ENCODE measurements around the gene FCN2.

The FCN2 gene

GRCh38 chr9:134887219-134887618 lies 6.6 kb downstream of the FCN2 start:
- Histone ChIP-seq H3K27ac (ENCODE audit: low read depth, low read length) (no peak overlapping the region), H3K4me3 (ENCODE audit: low read depth in 1 of 5, low read length in 5 of 5) (no peak overlapping the region), H3K4me1 (ENCODE audit: control insufficient read depth in 5 of 5, insufficient read depth in 5 of 5, low read length in 5 of 5) (peaks cover 0 to 13% (median 0%) of the 10 kb centered on the region in 5 donors), H3K36me3 (ENCODE audit: control insufficient read depth in 5 of 5, insufficient read depth in 5 of 5, low read length in 5 of 5) (peaks cover 0 to 4% (median 0%) of the 10 kb centered on the region in 5 donors), H3K9me3 (ENCODE audit: control insufficient read depth in 5 of 5, low read length in 5 of 5) (no peaks in the 10 kb centered on the region), H3K9ac (ENCODE audit: low read length in 5 of 5) (no peak overlapping the region), H3K27me3 (ENCODE audit: control insufficient read depth in 5 of 5, insufficient read depth in 4 of 5, low read length in 5 of 5) (peaks cover 0 to 6% (median 0%) of the 10 kb centered on the region in 5 donors)

GRCh38 chr9:134887686-134888602 lies 7.3 kb downstream of the FCN2 start:
- Histone ChIP-seq H3K9ac (ENCODE audit: low read length in 5 of 5) (peak overlapping the region in 1 of 5 donors; percentile 18), H3K27me3 (ENCODE audit: control insufficient read depth in 5 of 5, insufficient read depth in 4 of 5, low read length in 5 of 5) (peaks cover 0 to 6% (median 0%) of the 10 kb centered on the region in 5 donors), H3K9me3 (ENCODE audit: control insufficient read depth in 5 of 5, low read length in 5 of 5) (no peaks in the 10 kb centered on the region), H3K27ac (ENCODE audit: low read depth, low read length) (no peak overlapping the region), H3K4me1 (ENCODE audit: control insufficient read depth in 5 of 5, insufficient read depth in 5 of 5, low read length in 5 of 5) (peaks cover 0 to 14% (median 0%) of the 10 kb centered on the region in 5 donors), H3K36me3 (ENCODE audit: control insufficient read depth in 5 of 5, insufficient read depth in 5 of 5, low read length in 5 of 5) (peaks cover 0 to 4% (median 0%) of the 10 kb centered on the region in 5 donors), H3K4me3 (ENCODE audit: low read depth in 1 of 5, low read length in 5 of 5) (no peak overlapping the region)

GRCh38 chr9:134888603-134889190 lies 8.1 kb downstream of the FCN2 start:
- H3K4me1 ChIP-seq (ENCODE audit: control insufficient read depth in 5 of 5, insufficient read depth in 5 of 5, low read length in 5 of 5): peaks cover 0 to 14% (median 0%) of the 10 kb centered on the region in 5 donors
- H3K27ac ChIP-seq (ENCODE audit: low read depth, low read length): no peak overlapping the region
- no peak overlapping the region for H3K4me3 ChIP-seq (ENCODE audit: low read depth in 1 of 5, low read length in 5 of 5)
- H3K9ac ChIP-seq (ENCODE audit: low read length in 5 of 5): no peak overlapping the region
- H3K9me3 ChIP-seq (ENCODE audit: control insufficient read depth in 5 of 5, low read length in 5 of 5): no peaks in the 10 kb centered on the region
- peaks cover 0 to 6% (median 0%) of the 10 kb centered on the region in 5 donors for H3K27me3 ChIP-seq (ENCODE audit: control insufficient read depth in 5 of 5, insufficient read depth in 4 of 5, low read length in 5 of 5)
- peaks cover 0 to 4% (median 0%) of the 10 kb centered on the region in 5 donors for H3K36me3 ChIP-seq (ENCODE audit: control insufficient read depth in 5 of 5, insufficient read depth in 5 of 5, low read length in 5 of 5)

- no peak overlapping the region for H3K4me3 ChIP-seq (ENCODE audit: low read depth in 1 of 5, low read length in 5 of 5)
- peaks cover 0 to 4% (median 0%) of the 10 kb centered on the region in 5 donors for H3K36me3 ChIP-seq (ENCODE audit: control insufficient read depth in 5 of 5, insufficient read depth in 5 of 5, low read length in 5 of 5)
- no peak overlapping the region for H3K27ac ChIP-seq (ENCODE audit: low read depth, low read length)
- H3K4me1 ChIP-seq (ENCODE audit: control insufficient read depth in 5 of 5, insufficient read depth in 5 of 5, low read length in 5 of 5): peaks cover 0 to 14% (median 0%) of the 10 kb centered on the region in 5 donors
- H3K9ac ChIP-seq (ENCODE audit: low read length in 5 of 5): no peak overlapping the region
- H3K9me3 ChIP-seq (ENCODE audit: control insufficient read depth in 5 of 5, low read length in 5 of 5): peaks cover 0 to under 1% (median 0%) of the 10 kb centered on the region in 5 donors
- H3K27me3 ChIP-seq (ENCODE audit: control insufficient read depth in 5 of 5, insufficient read depth in 4 of 5, low read length in 5 of 5): peaks cover 0 to 6% (median 0%) of the 10 kb centered on the region in 5 donors
Measured at GRCh38 chr9:134889386-134890154, 9.0 kb downstream of the FCN2 start.

GRCh38 chr9:134890155-134890495 lies 9.5 kb downstream of the FCN2 start:
- Histone ChIP-seq H3K36me3 (ENCODE audit: control insufficient read depth in 5 of 5, insufficient read depth in 5 of 5, low read length in 5 of 5) (peaks cover 0 to 4% (median 0%) of the 10 kb centered on the region in 5 donors), H3K4me1 (ENCODE audit: control insufficient read depth in 5 of 5, insufficient read depth in 5 of 5, low read length in 5 of 5) (peaks cover 0 to 14% (median 0%) of the 10 kb centered on the region in 5 donors), H3K27ac (ENCODE audit: low read depth, low read length) (no peak overlapping the region), H3K4me3 (ENCODE audit: low read depth in 1 of 5, low read length in 5 of 5) (no peak overlapping the region), H3K9ac (ENCODE audit: low read length in 5 of 5) (no peak overlapping the region), H3K9me3 (ENCODE audit: control insufficient read depth in 5 of 5, low read length in 5 of 5) (peaks cover 0 to 6% (median 0%) of the 10 kb centered on the region in 5 donors), H3K27me3 (ENCODE audit: control insufficient read depth in 5 of 5, insufficient read depth in 4 of 5, low read length in 5 of 5) (peaks cover 0 to 6% (median 0%) of the 10 kb centered on the region in 5 donors)

- no peak overlapping the region for H3K4me3 ChIP-seq (ENCODE audit: low read depth in 1 of 5, low read length in 5 of 5)
Measured at GRCh38 chr9:134891053-134891452, 10.4 kb downstream of the FCN2 start.

GRCh38 chr9:134891713-134892112 lies 11.1 kb downstream of the FCN2 start:
- Histone ChIP-seq H3K27me3 (ENCODE audit: control insufficient read depth in 5 of 5, insufficient read depth in 4 of 5, low read length in 5 of 5) (peaks cover 0 to 4% (median under 1%) of the 10 kb centered on the region in 5 donors), H3K9ac (ENCODE audit: low read length in 5 of 5) (no peak overlapping the region), H3K27ac (ENCODE audit: low read depth, low read length) (no peak overlapping the region), H3K36me3 (ENCODE audit: control insufficient read depth in 5 of 5, insufficient read depth in 5 of 5, low read length in 5 of 5) (peaks cover 0 to 4% (median 0%) of the 10 kb centered on the region in 5 donors), H3K4me1 (ENCODE audit: control insufficient read depth in 5 of 5, insufficient read depth in 5 of 5, low read length in 5 of 5) (peaks cover 0 to 20% (median 5%) of the 10 kb centered on the region in 5 donors), H3K4me3 (ENCODE audit: low read depth in 1 of 5, low read length in 5 of 5) (no peak overlapping the region), H3K9me3 (ENCODE audit: control insufficient read depth in 5 of 5, low read length in 5 of 5) (peaks cover 0 to 7% (median 0%) of the 10 kb centered on the region in 5 donors)

More at GRCh38 chr9:134891053-134891452, 10.4 kb downstream of the FCN2 start:
- peaks cover 0 to 7% (median 0%) of the 10 kb centered on the region in 5 donors for H3K9me3 ChIP-seq (ENCODE audit: control insufficient read depth in 5 of 5, low read length in 5 of 5)
- no peak overlapping the region for H3K9ac ChIP-seq (ENCODE audit: low read length in 5 of 5)
- H3K27me3 ChIP-seq (ENCODE audit: control insufficient read depth in 5 of 5, insufficient read depth in 4 of 5, low read length in 5 of 5): peaks cover 0 to 4% (median 0%) of the 10 kb centered on the region in 5 donors
- peaks cover 0 to 4% (median 0%) of the 10 kb centered on the region in 5 donors for H3K36me3 ChIP-seq (ENCODE audit: control insufficient read depth in 5 of 5, insufficient read depth in 5 of 5, low read length in 5 of 5)
- no peak overlapping the region for H3K27ac ChIP-seq (ENCODE audit: low read depth, low read length)
- H3K4me1 ChIP-seq (ENCODE audit: control insufficient read depth in 5 of 5, insufficient read depth in 5 of 5, low read length in 5 of 5): peaks cover 0 to 14% (median 0%) of the 10 kb centered on the region in 5 donors

GRCh38 chr9:134892221-134892620 lies 11.6 kb downstream of the FCN2 start:
- H3K36me3 ChIP-seq (ENCODE audit: control insufficient read depth in 5 of 5, insufficient read depth in 5 of 5, low read length in 5 of 5): peaks cover 0 to under 1% (median 0%) of the 10 kb centered on the region in 5 donors
- H3K9me3 ChIP-seq (ENCODE audit: control insufficient read depth in 5 of 5, low read length in 5 of 5): peaks cover 0 to 7% (median 0%) of the 10 kb centered on the region in 5 donors
- H3K27ac ChIP-seq (ENCODE audit: low read depth, low read length): no peak overlapping the region
- no peak overlapping the region for H3K9ac ChIP-seq (ENCODE audit: low read length in 5 of 5)
- H3K4me1 ChIP-seq (ENCODE audit: control insufficient read depth in 5 of 5, insufficient read depth in 5 of 5, low read length in 5 of 5): peaks cover 0 to 25% (median 9%) of the 10 kb centered on the region in 5 donors
- H3K4me3 ChIP-seq (ENCODE audit: low read depth in 1 of 5, low read length in 5 of 5): no peak overlapping the region
- H3K27me3 ChIP-seq (ENCODE audit: control insufficient read depth in 5 of 5, insufficient read depth in 4 of 5, low read length in 5 of 5): peaks cover 0 to 4% (median 2%) of the 10 kb centered on the region in 5 donors

- H3K4me3 ChIP-seq (ENCODE audit: low read depth in 1 of 5, low read length in 5 of 5): no peak overlapping the region
- no peak overlapping the region for H3K9ac ChIP-seq (ENCODE audit: low read length in 5 of 5)
- H3K27ac ChIP-seq (ENCODE audit: low read depth, low read length): no peak overlapping the region
- H3K27me3 ChIP-seq (ENCODE audit: control insufficient read depth in 5 of 5, insufficient read depth in 4 of 5, low read length in 5 of 5): peaks cover 0 to 4% (median 2%) of the 10 kb centered on the region in 5 donors
- H3K9me3 ChIP-seq (ENCODE audit: control insufficient read depth in 5 of 5, low read length in 5 of 5): peaks cover 0 to 7% (median 0%) of the 10 kb centered on the region in 5 donors
- no peaks in the 10 kb centered on the region for H3K36me3 ChIP-seq (ENCODE audit: control insufficient read depth in 5 of 5, insufficient read depth in 5 of 5, low read length in 5 of 5)
- peaks cover 0 to 26% (median 9%) of the 10 kb centered on the region in 5 donors for H3K4me1 ChIP-seq (ENCODE audit: control insufficient read depth in 5 of 5, insufficient read depth in 5 of 5, low read length in 5 of 5)
Measured at GRCh38 chr9:134892820-134893420, 12.3 kb downstream of the FCN2 start.
